Body of pancreas (tissue), 4 donors: ENCODE results near the gene TIMM22. TPM values are rescaled to one million over a fixed set of nuclear protein-coding genes. Genes with fewer than 3 reads are reported as not detected.

Experiments
- ATAC-seq: fragments of 150-250 bp; one replicate; pipeline ENCODE4 v1.9.1; 2016
- DNase-seq, 4 donors: peaks; one replicate each; pipeline ENCODE4 v3.0.0-alpha.2; 2019
- H3K27ac ChIP-seq, 4 donors: fragments of 200-600 bp; sonication (generic); 1 replicate in 3 of 4; 2 replicates in 1 of 4; pipeline versions ENCODE4 v1.5.1 to v1.6.1; 2016 to 2019; ENCODE audit warnings: mild to moderate bottlenecking in 1 of 4, mixed read lengths in 1 of 4, moderate library complexity in 1 of 4
- H3K27me3 ChIP-seq, 2 donors: fragments of 200-600 bp; sonication (generic); one replicate each; pipeline ENCODE4 v1.6.0; 2016; ENCODE audit warnings: mild to moderate bottlenecking in 1 of 2
- H3K36me3 ChIP-seq, 2 donors: fragments of 200-600 bp; sonication (generic); replicated peaks in 1 of 2; 2 replicates each; pipeline ENCODE4 v1.5.1; 2016; ENCODE audit warnings: low read depth in 2 of 2; ENCODE audit not compliant: insufficient read depth in 1 of 2
- H3K4me1 ChIP-seq: fragments of 200-600 bp; sonication (generic); one replicate; pipeline ENCODE4 v1.6.0; 2016
- H3K4me3 ChIP-seq, 2 donors: fragments of 200-600 bp; sonication (generic); 1 replicate in 1 of 2; 2 replicates in 1 of 2; pipeline ENCODE4 v1.5.1; 2016 to 2019
- H3K9me3 ChIP-seq, 3 donors: fragments of 200-600 bp; sonication (generic); 1 replicate in 2 of 3; 2 replicates in 1 of 3; pipeline ENCODE4 v1.5.1; 2016
- POLR2A ChIP-seq, 3 donors: fragments of 450-650 bp; IDR thresholded peaks; one replicate each; pipeline ENCODE4 v1.6.1; 2016; ENCODE audit warnings: antibody characterized with exemption in 3 of 3, mild to moderate bottlenecking in 2 of 3
- WGBS, 2 donors: methylation state at CpG; one replicate each; pipeline ENCODE4 v1.1.5; 2017; 5-methylcytosine and 5-hydroxymethylcytosine counted together
- intact Hi-C: fragments of 100-400 bp; cut with DNase I; formaldehyde crosslinking; loops from one replicate; pipeline ENCODE4 v1.15.1; 2023
- total RNA-seq, 2 donors: library from RNA; depleted of rRNA; stranded (reverse); fragments of >200 nt; gene quantifications; one replicate each; pipeline ENCODE4 v1.1.0, GENCODE V29; 2016
- TF ChIP-seq, protein P1 (sequence below), 7 experiments: fragments of 450-650 bp in 4 of 7; fragments of 200-600 bp in 3 of 7; sonication (generic) in 3 of 7; IDR thresholded peaks; one replicate each; pipeline ENCODE4 v1.5.1; 2016 to 2019; ENCODE audit warnings: antibody characterized with exemption in 7 of 7

Gene TIMM22
- total RNA-seq, 2 donors from 2014 or later: 4.3 to 9.3 TPM

DNA sequence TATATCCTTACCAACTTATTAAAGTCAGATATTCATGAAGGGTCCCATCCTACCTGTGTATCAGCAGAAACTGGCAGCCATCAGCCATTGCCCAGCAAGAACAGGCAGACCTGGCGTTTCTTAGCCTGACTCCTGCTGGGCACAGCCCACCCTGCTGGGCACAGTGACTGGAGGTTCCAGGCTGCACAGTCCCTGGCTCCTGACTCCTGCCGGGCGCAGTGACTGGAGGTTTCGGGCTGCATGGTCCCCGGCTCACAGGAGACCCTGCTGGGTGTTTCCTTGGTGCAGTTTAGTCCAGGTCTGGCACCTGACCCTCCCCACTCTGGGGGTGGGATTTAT is 6.7 kb downstream of the TIMM22 start:
- no peaks in the 10 kb centered on the region for H3K36me3 ChIP-seq
- peaks cover 31% of the 10 kb centered on the region for H3K4me1 ChIP-seq
- H3K9me3 ChIP-seq: no peaks in the 10 kb centered on the region
- H3K27ac ChIP-seq: peak overlapping the region in 2 of 4 donors; percentile 5 to 84
- 82 to 93% methylated on average over 3 to 5 of the region's 5 CpGs for WGBS, 2 donors
- H3K4me3 ChIP-seq: no peak overlapping the region
- ATAC-seq (no peak), DNase-seq (no peak)
- no peaks in the 10 kb centered on the region for H3K27me3 ChIP-seq
- TF ChIP-seq, protein P1, sequence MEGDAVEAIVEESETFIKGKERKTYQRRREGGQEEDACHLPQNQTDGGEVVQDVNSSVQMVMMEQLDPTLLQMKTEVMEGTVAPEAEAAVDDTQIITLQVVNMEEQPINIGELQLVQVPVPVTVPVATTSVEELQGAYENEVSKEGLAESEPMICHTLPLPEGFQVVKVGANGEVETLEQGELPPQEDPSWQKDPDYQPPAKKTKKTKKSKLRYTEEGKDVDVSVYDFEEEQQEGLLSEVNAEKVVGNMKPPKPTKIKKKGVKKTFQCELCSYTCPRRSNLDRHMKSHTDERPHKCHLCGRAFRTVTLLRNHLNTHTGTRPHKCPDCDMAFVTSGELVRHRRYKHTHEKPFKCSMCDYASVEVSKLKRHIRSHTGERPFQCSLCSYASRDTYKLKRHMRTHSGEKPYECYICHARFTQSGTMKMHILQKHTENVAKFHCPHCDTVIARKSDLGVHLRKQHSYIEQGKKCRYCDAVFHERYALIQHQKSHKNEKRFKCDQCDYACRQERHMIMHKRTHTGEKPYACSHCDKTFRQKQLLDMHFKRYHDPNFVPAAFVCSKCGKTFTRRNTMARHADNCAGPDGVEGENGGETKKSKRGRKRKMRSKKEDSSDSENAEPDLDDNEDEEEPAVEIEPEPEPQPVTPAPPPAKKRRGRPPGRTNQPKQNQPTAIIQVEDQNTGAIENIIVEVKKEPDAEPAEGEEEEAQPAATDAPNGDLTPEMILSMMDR (IDR thresholded peaks at IDR 0.05): no peak
- no peak for TF ChIP-seq POLR2A (IDR thresholded peaks at IDR 0.05)
- intact Hi-C loops: no loop called here

DNA sequence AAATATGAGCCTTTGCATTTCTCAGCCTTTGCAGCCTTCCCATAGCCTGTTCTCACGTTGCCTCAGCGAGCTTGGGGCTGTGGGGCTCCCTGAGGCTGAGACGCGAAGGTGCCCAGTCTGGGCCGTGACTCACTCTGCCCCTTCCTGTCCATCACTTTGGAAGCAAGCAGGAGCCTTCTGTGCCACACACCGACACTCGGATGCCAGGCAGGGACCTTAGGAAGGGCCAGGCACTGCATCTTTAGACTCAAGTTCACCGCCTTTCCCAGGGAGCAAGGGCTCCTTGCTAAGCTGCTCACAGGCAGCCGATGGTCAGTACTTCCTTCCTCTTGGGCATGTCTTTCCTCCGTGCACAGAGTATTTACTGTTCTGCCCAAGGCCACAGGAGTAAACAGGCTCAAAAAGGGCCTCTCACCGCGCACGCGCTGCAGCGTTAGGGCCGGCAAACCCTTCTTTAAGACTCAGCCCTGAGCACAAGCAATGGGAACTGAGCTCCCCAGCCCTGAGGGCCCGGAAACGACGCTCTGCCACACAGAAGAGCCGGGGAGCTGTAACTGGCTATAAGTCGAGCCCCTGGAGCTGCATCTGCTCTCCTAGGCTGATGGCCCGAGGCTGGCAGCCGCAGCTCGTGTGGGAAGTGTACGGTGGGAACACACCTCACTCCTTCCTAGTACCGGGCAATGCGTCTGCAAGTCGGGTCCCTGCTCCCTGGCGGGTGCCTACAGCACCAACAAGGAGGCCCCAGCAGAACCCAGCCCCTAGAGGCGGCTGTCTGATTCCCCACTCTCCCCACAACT is 7.2 kb downstream of the TIMM22 start:
- Histone ChIP-seq H3K4me3 (no peak overlapping the region), H3K27ac (peak overlapping the region; percentile 62 to 86 (median 78)), H3K9me3 (no peaks in the 10 kb centered on the region), H3K36me3 (no peaks in the 10 kb centered on the region), H3K27me3 (no peaks in the 10 kb centered on the region), H3K4me1 (peaks cover 30% of the 10 kb centered on the region)
- DNase-seq (peak in 2 of 4 donors; percentile 46 to 50), ATAC-seq (no peak)
- intact Hi-C loops: no loop called here
- TF ChIP-seq, protein P1 (IDR thresholded peaks at IDR 0.05): no peak
- no peak for TF ChIP-seq POLR2A (IDR thresholded peaks at IDR 0.05)
- 67 to 70% methylated on average over 15 to 30 of the region's 30 CpGs for WGBS, 2 donors

DNA sequence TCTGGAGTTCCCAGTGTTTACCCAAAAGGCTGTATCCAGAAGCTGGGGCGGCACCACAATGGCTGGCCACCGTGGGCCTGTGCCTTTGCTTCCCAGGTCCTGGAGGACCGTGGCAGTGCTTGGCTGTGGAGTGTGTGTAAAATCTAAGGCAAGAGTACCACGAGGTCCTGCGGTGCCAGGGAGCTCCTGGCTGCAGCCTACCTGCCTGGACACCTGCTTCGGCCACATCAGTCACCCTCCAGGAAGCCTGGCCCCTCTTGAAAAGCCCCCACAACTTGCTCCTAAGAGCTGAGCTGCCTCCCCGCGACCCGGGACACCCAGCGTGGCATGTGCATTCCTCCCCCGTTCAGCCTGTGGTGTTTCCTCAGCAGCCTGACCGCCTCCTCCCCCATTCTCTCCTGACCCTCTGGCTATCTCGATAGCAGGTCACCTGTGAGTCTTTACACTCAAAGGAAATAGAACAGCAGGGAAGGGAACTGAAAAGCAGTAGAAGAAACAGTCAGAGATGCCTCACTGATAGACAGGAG is 7.9 kb downstream of the TIMM22 start:
- Histone ChIP-seq H3K9me3 (no peaks in the 10 kb centered on the region), H3K4me1 (peaks cover 30% of the 10 kb centered on the region), H3K4me3 (no peak overlapping the region), H3K36me3 (no peaks in the 10 kb centered on the region), H3K27ac (peak overlapping the region; percentile 62 to 86 (median 78)), H3K27me3 (no peaks in the 10 kb centered on the region)
- TF ChIP-seq POLR2A (IDR thresholded peaks at IDR 0.05): no peak
- TF ChIP-seq, protein P1 (IDR thresholded peaks at IDR 0.05): no peak
- peak; percentile 5 for ATAC-seq
- intact Hi-C loops: no loop called here
- 35 to 41% methylated on average over 13 of the region's 13 CpGs for WGBS, 2 donors
- DNase-seq: peak in 1 of 4 donors; percentile 54

DNA sequence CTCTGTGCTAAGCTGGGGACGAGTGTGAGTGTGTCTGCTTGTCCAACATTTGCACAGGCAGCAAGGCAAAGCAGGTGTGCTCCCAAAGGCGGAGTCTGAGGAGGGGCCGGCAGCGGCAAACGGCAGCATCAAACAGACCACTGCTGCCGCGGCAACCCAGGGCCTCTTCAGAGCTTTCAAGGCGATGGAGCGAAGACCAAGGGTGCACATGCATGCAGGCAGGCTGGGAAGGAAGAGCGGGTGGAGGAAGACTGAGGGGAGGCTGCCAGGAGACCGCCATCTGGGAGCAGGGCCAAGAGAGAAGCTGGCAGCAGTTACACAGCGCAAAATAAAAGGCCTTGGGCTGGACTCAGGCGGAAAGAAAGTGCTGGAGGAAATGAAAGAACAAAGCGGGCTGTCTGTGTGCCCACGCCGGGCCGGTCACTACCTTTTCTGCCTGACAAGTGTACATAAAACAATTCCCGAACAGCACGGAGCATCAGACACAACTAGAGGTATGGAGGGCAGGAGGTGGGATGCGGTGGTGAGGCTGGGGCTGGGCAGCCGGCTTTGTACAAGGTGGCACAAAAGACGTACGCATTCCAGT is 8.5 kb downstream of the TIMM22 start:
- DNase-seq: peak; percentile 80 to 88 (median 88)
- peaks cover 30% of the 10 kb centered on the region for H3K4me1 ChIP-seq
- H3K4me3 ChIP-seq: no peak overlapping the region
- no peaks in the 10 kb centered on the region for H3K36me3 ChIP-seq
- peak; percentile 83 for ATAC-seq
- no peaks in the 10 kb centered on the region for H3K9me3 ChIP-seq
- 9% methylated on average over 17 to 23 of the region's 23 CpGs for WGBS, 2 donors
- TF ChIP-seq, protein P1 (IDR thresholded peaks at IDR 0.05): peak in 1 of 7 experiments; percentile 3
- TF ChIP-seq POLR2A (IDR thresholded peaks at IDR 0.05): peak in 2 of 3 donors; percentile 44 to 52
- no peaks in the 10 kb centered on the region for H3K27me3 ChIP-seq
- intact Hi-C loops: no loop called here
- H3K27ac ChIP-seq: peak overlapping the region; percentile 73 to 86 (median 84)
